Motor neuron (in vitro differentiated cells): ENCODE results near the gene HSPB8. TPM values are rescaled to one million over a fixed set of nuclear protein-coding genes. Genes with fewer than 3 reads are reported as not detected.
"Not testable (repeated sequence)": the region's sequence is repeated elsewhere in the genome, so short reads cannot be mapped to it uniquely, and the experiment has no call there.

Experiments
- ATAC-seq, 8 experiments: fragments of 200-7000 bp; cut with Tn5 transposase; replicated peaks in 6 of 8; 2 replicates each; pipeline ENCODE4 v1.8.0; 2021; ENCODE audit warnings: mild to moderate bottlenecking in 8 of 8, moderate library complexity in 8 of 8
- H3K27ac ChIP-seq, 2 donors: fragments of 250-450 bp; sonication (Bioruptor Pico); 2 replicates each; pipeline ENCODE4 v1.9.0; 2021; ENCODE audit warnings: antibody characterized with exemption in 2 of 2, mild to moderate bottlenecking in 2 of 2, moderate library complexity in 1 of 2
- H3K4me1 ChIP-seq, 2 donors: fragments of 250-450 bp; sonication (Bioruptor Pico); replicated peaks in 1 of 2; 2 replicates each; pipeline ENCODE4 v1.6.1; 2021; ENCODE audit warnings: antibody characterized with exemption in 2 of 2, mild to moderate bottlenecking in 2 of 2, moderate library complexity in 1 of 2
- H3K4me3 ChIP-seq, 5 donors: fragments of 250-450 bp; sonication (Bioruptor Pico); 2 replicates each; pipeline ENCODE4 v1.9.0; 2021; ENCODE audit warnings: antibody characterized with exemption in 5 of 5, mild to moderate bottlenecking in 5 of 5, moderate library complexity in 4 of 5
- WGBS, 10 experiments: fragments of 450-650 bp; shearing (Covaris generic); methylation state at CpG; one replicate each; pipeline ENCODE4 v1.0.0; 2022; 5-methylcytosine and 5-hydroxymethylcytosine counted together
- in situ Hi-C, 9 experiments: fragments of 400-800 bp; cut with MboI; loops; one replicate each; pipeline ENCODE4 v1.15.0; 2021; ENCODE audit warnings: low sequenced_read_pairs in 9 of 9, low pct_unique_long_range_greater_than_20kb in 2 of 9; ENCODE audit not compliant: unreplicated experiment in 9 of 9
- total RNA-seq, 8 experiments: library from RNA; unstranded; fragments of 300-600 nt; gene quantifications; 2 replicates each; pipeline versions ENCODE4 v1.2.3 to v1.2.4, GENCODE V29; 2022

Gene HSPB8
- total RNA-seq, 8 experiments from 2014 or later = 4.0 to 80.7 (median 7.9) TPM

DNA sequence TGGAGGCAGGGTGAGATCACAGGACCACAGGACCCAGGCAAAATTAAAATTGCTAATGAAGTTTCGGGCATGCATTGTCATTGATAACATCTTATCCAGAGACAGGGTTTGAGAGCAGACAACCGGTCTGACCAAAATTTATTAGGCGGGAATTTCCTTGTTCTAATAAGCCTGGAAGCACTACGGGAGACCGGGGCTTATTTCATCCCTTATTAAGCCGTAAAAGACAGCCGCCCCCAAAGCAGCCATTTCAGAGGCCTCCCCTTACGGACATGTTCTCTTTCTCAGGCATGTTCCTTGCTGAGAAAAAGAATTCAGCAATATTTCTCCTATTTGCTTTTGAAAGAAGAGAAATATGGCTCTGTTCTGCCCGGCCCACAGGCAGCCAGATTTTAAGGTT is 40.1 kb downstream of the HSPB8 start:
- in situ Hi-C loops, H3K4me3 ChIP-seq: not testable (repeated sequence)
- H3K27ac ChIP-seq = peak overlapping the region; percentile 66 to 72
- H3K4me1 ChIP-seq = peaks cover 8 to 17% of the 10 kb centered on the region in 2 donors
- 0 to 100% (median 31%) methylated on average over 1 to 8 of the region's 9 CpGs; no CpG with 5 or more reads in 2 of the 10 experiments for WGBS, 10 experiments
- peak in 4 of 8 experiments; percentile 29 to 60 (median 51) for ATAC-seq

DNA sequence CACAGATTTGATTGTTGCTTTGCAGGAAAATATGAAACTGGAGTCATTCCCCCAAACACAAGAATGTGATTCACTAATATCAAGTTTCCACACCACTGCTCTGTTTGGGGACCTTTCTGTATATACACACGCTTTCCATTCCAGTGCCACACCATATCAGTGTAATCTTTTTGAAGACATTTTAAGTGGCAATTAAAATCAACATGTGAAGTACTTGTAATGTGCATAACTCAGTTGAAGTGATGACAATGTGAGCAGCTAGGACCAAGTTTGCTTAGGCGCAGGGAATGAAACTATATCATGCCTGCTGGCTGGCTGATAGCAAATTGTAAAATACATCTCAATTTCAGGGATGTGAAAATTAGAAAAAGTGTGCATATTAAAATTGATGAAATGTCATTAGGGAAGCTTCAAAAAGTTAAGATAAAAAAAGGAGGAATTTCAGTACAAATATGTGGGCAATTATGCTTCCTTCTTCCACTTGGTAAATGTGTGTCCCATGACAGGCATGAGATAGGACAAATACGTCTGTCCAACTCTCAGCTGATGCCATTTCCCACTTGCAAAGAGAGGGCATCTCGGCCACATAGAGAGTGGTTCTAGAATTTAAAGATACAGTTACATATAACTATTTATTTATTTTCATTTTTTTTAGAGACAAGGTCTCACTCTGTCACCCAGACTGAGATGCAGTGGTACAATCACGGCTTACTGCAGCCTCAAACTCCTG is 43.7 kb downstream of the HSPB8 start:
- no peak overlapping the region for H3K4me3 ChIP-seq
- no peak overlapping the region for H3K27ac ChIP-seq
- WGBS, 10 experiments = 20 to 100% (median 89%) methylated on average over 1 to 5 of the region's 5 CpGs; no CpG with 5 or more reads in 1 of the 10 experiments
- in situ Hi-C loops = no loop called here
- peaks cover 19 to 28% of the 10 kb centered on the region in 2 donors for H3K4me1 ChIP-seq
- ATAC-seq = no peak

DNA sequence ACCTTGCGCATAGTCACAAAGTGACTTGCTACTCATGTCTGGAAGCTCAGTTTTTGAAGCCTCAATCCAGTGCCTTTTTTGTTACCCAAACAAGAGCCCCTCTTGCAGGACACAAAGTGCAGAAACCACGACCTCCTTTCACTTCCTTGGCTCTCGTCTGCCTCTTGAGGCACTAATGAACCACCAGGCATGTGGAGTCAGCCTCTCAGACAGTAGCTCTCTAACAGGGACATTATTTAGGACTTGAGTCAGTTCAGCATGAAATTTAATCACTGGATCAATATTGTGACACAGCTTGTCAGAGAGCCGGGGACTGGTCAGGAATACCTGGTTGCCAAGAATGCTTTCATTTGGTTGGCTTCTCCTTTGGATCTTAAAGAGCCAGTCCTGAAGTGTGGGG is 46.7 kb downstream of the HSPB8 start:
- in situ Hi-C loops = no loop called here
- peaks cover 11 to 13% of the 10 kb centered on the region in 2 donors for H3K4me1 ChIP-seq
- no peak overlapping the region for H3K27ac ChIP-seq
- peak in 6 of 8 experiments; percentile 23 to 75 (median 66) for ATAC-seq
- no peak overlapping the region for H3K4me3 ChIP-seq
- 0 to 100% (median 49%) methylated on average over 1 to 4 of the region's 4 CpGs; no CpG with 5 or more reads in 2 of the 10 experiments for WGBS, 10 experiments

DNA sequence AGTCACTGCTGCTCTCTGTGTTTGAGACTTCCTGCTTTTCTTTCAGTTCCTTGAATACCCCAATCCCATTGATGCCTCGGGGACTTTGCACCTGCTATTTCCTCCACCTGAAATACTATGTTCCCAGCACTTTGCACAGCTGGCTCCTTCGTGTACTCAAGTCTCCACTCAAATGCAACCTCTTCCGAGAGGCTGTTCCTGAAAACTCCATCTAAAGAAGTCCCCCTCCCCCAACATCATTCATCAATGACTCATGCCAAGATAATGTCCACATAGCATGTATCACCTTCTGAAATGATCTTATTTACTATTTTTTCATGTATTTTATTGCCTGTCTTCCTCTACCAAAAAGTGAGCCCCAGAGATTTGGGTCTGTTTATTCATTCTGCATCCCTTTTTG is 48.6 kb downstream of the HSPB8 start:
- Histone ChIP-seq H3K4me1 (peaks cover 11 to 13% of the 10 kb centered on the region in 2 donors), H3K4me3 (no peak overlapping the region), H3K27ac (no peak overlapping the region)
- in situ Hi-C loops = no loop called here
- WGBS, 10 experiments = 33 to 100% (median 80%) methylated on average over 1 to 3 of the region's 3 CpGs; no CpG with 5 or more reads in 2 of the 10 experiments
- no peak for ATAC-seq

DNA sequence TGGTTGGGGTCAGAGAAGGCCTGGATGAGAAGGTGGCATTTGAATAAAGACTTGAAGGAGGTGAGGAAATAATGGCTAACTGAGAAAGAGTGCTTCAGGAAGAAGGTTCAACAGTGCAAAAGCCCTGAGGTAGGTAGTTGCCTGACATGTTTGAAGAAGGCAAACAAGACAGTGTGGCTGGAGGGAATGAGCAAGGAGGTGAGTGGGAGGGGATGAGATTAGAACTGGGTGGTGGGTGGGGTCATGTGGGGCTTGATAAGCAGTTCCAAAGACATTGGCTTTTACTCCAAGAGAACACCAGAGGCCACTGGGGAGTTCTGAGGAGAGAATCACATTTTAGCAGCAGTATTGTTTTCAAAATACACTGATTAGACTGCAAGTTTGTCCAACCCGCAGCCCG is 50.5 kb downstream of the HSPB8 start:
- H3K27ac ChIP-seq = no peak overlapping the region
- no peak for ATAC-seq
- WGBS, 10 experiments = 55 to 100% (median 96%) methylated on average over 1 to 2 of the region's 2 CpGs; no CpG with 5 or more reads in 5 of the 10 experiments
- H3K4me1 ChIP-seq = peaks cover 11 to 13% of the 10 kb centered on the region in 2 donors
- in situ Hi-C loops = no loop called here
- H3K4me3 ChIP-seq = no peak overlapping the region

DNA sequence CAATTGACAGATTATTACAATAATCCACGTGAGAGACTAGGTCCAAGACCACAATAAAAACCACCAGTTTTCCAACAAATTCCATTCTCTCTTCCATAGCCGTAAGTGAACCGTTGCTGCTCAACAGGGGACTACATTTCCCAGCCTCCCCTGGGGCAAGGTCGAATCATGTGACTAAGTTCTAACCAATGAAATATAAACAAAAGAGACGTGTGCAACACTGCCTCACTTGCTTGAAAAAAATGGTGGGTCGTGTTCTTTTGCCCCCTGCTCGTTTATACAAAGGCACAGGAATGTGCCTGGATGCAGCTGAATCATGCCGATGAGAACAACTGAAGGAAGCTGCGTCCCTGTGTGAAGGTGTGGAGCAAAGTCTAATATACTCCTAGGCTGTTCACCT is 51.1 kb downstream of the HSPB8 start:
- in situ Hi-C loops = no loop called here
- 7 to 50% (median 19%) methylated on average over 1 to 6 of the region's 9 CpGs; no CpG with 5 or more reads in 1 of the 10 experiments for WGBS, 10 experiments
- ATAC-seq = peak; percentile 73 to 97 (median 88)
- H3K4me3 ChIP-seq = peak overlapping the region in 1 of 5 donors; percentile 10
- H3K4me1 ChIP-seq = peaks cover 13 to 15% of the 10 kb centered on the region in 2 donors
- H3K27ac ChIP-seq = no peak overlapping the region

DNA sequence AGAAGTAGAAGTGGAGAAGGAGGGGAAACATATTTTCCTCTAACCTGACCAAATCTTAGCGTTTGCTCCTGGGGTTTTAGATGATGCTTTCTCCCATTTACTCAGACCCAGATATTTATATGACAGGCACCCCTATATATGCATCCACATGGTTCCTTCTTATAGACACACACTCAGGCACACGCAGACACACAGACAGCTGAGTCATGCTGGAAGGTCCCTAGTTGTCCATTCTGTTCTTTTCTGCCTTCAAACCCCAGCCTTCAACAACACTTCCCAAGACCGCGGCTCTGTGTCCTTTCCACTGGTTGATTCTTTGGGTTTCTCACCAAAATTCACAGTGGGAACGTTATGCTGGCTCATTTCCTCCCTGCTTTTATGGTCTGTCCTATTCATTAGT is 52.1 kb downstream of the HSPB8 start:
- ATAC-seq = no peak
- 50 to 89% (median 76%) methylated on average over 2 to 5 of the region's 5 CpGs for WGBS, 10 experiments

DNA sequence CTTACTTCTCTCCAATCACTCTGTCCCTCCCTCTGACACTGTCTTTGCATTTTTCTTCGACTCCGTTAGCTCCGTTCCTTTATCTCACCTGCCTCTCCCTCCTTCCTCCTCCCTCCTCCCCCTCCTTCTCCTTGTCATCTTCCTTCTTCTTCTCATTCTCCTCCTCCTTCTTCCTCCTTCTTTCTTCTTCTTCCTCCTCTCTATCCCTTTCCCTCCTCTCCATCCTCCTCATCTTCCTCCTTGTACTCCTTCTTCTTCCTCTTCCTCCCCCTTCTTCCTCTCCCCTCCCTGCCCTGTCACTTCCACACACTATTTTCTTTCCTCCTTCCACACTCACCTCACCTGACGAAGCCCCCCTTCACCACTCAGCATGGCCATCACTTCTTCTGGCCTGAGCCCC is 53.0 kb downstream of the HSPB8 start:
- Histone ChIP-seq H3K4me3 (no peak overlapping the region), H3K4me1 (peaks cover 11 to 14% of the 10 kb centered on the region in 2 donors), H3K27ac (no peak overlapping the region)
- 48 to 100% (median 87%) methylated on average over 2 to 4 of the region's 4 CpGs; no CpG with 5 or more reads in 3 of the 10 experiments for WGBS, 10 experiments
- in situ Hi-C loops = no loop called here
- ATAC-seq = no peak

More for the DNA sequence above, 52.1 kb downstream of the HSPB8 start:
- in situ Hi-C loops = no loop called here
- Histone ChIP-seq H3K4me3 (no peak overlapping the region), H3K27ac (no peak overlapping the region), H3K4me1 (peaks cover 12 to 15% of the 10 kb centered on the region in 2 donors)

DNA sequence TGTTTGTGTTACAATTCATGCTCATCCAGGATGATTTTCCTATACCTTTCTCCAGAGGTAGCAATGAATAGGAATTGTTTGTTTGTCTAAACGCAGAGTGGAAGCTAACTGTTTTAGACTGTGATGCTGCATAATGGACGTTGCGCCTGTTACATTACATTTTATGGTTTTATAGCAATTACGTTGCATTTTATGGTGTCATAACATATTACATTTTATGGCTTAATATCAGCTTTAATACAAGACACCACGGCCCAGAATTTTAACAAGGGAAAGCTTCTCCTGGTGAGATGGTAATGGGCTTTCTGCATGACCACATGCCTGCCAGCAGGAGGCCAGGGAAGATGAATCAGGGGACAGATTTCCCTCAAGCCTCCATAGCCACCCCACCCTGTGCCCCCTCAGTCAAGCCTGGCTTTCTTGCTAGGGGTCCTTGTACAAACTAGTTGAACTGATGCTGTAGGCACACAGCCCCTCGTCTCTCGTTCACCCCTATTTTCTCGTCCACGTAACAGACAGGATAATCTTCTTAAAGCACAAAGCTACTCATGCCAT is 56.5 kb downstream of the HSPB8 start:
- WGBS, 10 experiments = 0 to 80% (median 57%) methylated on average over 1 to 8 of the region's 9 CpGs
- Histone ChIP-seq H3K27ac (no peak overlapping the region), H3K4me3 (no peak overlapping the region), H3K4me1 (peaks cover 13 to 16% of the 10 kb centered on the region in 2 donors)
- in situ Hi-C loops = no loop called here
- peak in 2 of 8 experiments; percentile 22 to 39 for ATAC-seq

DNA sequence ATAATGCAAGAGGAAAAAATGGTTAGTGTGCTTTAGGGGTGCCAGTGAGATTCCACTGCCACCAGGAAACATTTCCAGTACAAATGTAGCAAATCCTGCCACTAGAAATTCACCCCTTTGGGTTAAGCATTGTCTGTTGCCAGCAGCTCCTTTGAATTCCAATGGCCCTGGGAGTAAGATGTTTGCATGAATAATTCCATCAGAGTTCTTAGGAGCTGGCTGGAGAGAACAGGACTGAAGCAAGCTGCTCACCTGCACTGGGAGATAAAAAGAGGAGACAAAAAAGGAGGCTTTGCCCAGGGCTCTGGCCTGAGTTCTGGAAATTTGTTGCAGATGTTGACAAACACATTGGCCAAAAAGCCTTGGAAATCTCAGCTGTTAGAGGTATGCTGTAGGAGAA is 57.6 kb downstream of the HSPB8 start:
- Histone ChIP-seq H3K27ac (no peak overlapping the region), H3K4me1 (peaks cover 13 to 16% of the 10 kb centered on the region in 2 donors), H3K4me3 (no peak overlapping the region)
- peak in 2 of 8 experiments; percentile 35 to 36 for ATAC-seq
- in situ Hi-C loops = no loop called here

DNA sequence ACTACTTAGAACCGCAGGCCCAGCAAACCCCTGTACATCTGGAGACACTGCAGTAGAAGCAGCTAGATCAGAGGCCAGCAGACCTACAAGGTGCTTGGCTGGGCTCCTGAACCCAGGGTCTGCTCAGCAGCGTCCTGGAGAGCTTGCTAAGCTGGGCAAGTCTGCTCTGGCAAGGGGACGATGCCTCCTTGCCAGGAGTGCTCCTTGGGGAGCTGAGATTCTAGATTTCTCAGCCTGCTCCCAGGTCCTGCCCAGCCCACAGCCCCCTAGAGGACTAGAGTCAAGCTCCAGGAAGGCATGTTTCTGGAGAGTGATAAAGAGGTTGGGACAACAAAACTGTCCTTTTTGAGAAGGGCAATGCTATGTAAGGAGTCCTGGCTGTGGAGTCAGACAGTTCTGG is 60.3 kb downstream of the HSPB8 start:
- H3K4me1 ChIP-seq = peaks cover 13 to 18% of the 10 kb centered on the region in 2 donors
- WGBS, 10 experiments = 0 to 100% (median 81%) methylated on average over 1 to 3 of the region's 3 CpGs; no CpG with 5 or more reads in 4 of the 10 experiments
- H3K4me3 ChIP-seq = no peak overlapping the region
- in situ Hi-C loops = no loop called here
- H3K27ac ChIP-seq = no peak overlapping the region
- ATAC-seq = no peak

DNA sequence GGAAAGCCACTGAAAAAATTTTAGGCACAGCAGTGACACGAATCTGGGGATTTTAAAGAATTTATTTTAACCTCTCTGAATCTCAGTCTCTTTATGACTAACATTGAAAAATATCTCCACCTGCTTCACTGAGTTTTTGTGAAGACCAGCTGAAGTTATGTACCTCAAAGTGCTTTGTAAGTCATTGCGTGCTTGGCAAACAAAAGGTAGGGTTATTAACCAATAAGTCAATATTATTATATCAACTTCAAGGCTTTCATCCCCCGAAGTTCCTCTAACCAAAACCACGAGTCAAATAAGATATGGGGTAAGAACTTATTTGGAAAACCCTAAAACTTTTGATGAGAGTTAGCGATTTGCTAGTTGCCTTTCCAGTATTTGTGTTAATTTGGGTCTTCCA is 62.3 kb downstream of the HSPB8 start:
- Histone ChIP-seq H3K27ac (no peak overlapping the region), H3K4me3 (no peak overlapping the region), H3K4me1 (peaks cover 4 to 8% of the 10 kb centered on the region in 2 donors)
- ATAC-seq = no peak
- 8 to 91% (median 69%) methylated on average over 2 to 5 of the region's 5 CpGs; no CpG with 5 or more reads in 1 of the 10 experiments for WGBS, 10 experiments
- in situ Hi-C loops = no loop called here

DNA sequence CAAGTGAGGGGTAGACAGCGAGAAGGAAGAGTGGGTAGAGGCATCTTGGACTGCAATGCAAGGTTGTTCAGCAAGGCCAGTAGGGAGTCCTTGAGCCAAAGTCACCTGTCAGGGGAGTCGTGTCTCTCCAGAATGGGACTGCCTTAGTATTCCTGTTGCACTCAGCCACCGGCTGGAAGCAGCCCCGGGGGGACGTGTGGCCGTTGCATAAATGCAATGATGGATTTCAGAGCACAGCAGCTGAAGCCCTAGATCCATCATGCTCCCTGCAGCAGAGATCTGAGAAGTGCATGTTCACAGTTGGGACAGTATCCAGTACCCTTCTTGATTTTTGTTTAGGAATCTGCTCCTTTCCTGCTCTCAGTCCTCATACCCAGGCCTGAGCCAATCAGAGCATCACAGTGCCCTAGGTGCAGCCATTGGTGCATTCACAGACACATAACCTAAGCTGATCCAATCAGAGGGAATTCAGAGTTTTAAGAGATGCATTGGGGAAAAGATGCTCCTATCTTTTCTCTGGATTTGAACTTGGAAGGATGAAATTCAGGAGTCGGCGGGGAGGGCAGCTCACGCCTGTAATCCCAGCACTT is 62.9 kb downstream of the HSPB8 start:
- ATAC-seq = peak in 5 of 8 experiments; percentile 54 to 90 (median 89)
- in situ Hi-C loops = no loop called here
- peak overlapping the region in 1 of 5 donors; percentile 10 for H3K4me3 ChIP-seq
- H3K4me1 ChIP-seq = peaks cover 4 to 5% of the 10 kb centered on the region in 2 donors
- 17 to 100% (median 83%) methylated on average over 1 to 4 of the region's 9 CpGs; no CpG with 5 or more reads in 2 of the 10 experiments for WGBS, 10 experiments
- H3K27ac ChIP-seq = no peak overlapping the region
